ENCODE measurements around the gene PPM1G.

PPM1G gene

GRCh38 chr2:27409321-27410073, at the start of gene PPM1G:
Gene PPM1G (minus strand): TSS chr2:27409591. CDS start chr2:27409422, 169 bp downstream.
- no peak for TF ChIP-seq CTCF (IDR thresholded peaks at IDR 0.05; ENCODE audit: low read depth, low read length)
- in situ Hi-C loops (cut with HindIII; ENCODE audit: low sequenced_read_pairs): no loop called here

GRCh38 chr2:27453968-27454367, 44.6 kb upstream of the PPM1G start:
- in situ Hi-C loops (cut with HindIII; ENCODE audit: low sequenced_read_pairs): no loop called here
- no peak for TF ChIP-seq CTCF (IDR thresholded peaks at IDR 0.05; ENCODE audit: low read depth, low read length)

More at GRCh38 chr2:27409321-27410073, at the start of gene PPM1G:
- peak within 1 kb of the TSS; percentile 64 for H3K4me3 ChIP-seq (ENCODE audit: low read depth, low read length)
- peak; percentile 93 for DNase-seq (ENCODE audit: low read depth, low spot score)

GRCh38 chr2:27451095-27451494, 41.7 kb upstream of the PPM1G start:
- in situ Hi-C loops (cut with HindIII; ENCODE audit: low sequenced_read_pairs): no loop called here
- no peak for TF ChIP-seq CTCF (IDR thresholded peaks at IDR 0.05; ENCODE audit: low read depth, low read length)
- no peak for DNase-seq (ENCODE audit: low read depth, low spot score)
- no peak overlapping the region for H3K4me3 ChIP-seq (ENCODE audit: low read depth, low read length)

More at GRCh38 chr2:27453968-27454367, 44.6 kb upstream of the PPM1G start:
- H3K4me3 ChIP-seq (ENCODE audit: low read depth, low read length): no peak overlapping the region
- DNase-seq (ENCODE audit: low read depth, low spot score): no peak

DNA sequence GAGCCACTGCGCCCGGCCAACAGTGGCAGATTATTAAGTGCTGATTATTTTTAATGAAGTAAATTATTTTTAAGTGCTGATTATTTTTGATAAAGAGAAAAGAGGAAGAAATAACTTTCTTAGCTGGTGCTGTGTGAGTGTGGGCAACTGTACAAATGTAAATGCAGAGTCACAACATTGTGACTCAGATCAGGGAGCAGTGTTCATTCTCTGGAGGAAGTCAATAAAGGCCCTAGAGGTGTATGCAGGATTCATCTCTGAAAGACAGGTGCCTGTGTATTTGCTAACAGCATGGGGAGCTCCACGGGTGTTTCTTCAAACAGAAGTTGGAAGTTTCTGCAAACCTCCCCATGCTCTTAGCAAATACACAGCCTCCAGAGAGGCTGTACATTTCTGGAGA, 39.0 kb upstream of the PPM1G start:
- in situ Hi-C loops (cut with HindIII; ENCODE audit: low sequenced_read_pairs): no loop called here
- H3K4me3 ChIP-seq (ENCODE audit: low read depth, low read length): no peak overlapping the region
- TF ChIP-seq CTCF (IDR thresholded peaks at IDR 0.05; ENCODE audit: low read depth, low read length): no peak
- DNase-seq (ENCODE audit: low read depth, low spot score): no peak

DNA sequence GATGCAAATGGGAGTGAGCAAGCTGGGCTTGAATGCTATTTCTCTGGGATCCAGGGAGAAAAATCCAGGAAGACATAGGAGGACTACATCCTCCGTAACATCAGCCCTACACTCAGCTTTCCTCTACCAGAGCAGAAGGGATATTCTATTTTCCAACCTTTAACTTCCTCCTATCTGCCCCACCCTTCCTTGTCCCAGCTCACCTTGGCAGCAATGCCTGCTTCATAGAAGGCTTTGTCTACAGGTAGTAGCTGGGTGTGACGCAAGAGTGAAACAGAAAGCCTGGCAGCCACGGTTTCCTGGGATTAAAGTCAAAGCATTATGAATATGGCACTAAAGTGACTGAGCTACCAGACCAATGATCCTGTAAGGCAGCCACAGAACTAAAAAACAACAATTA, 36.7 kb upstream of the PPM1G start:
- DNase-seq (ENCODE audit: low read depth, low spot score): no peak
- in situ Hi-C loops (cut with HindIII; ENCODE audit: low sequenced_read_pairs): no loop called here
- no peak for TF ChIP-seq CTCF (IDR thresholded peaks at IDR 0.05; ENCODE audit: low read depth, low read length)
- no peak overlapping the region for H3K4me3 ChIP-seq (ENCODE audit: low read depth, low read length)

GRCh38 chr2:27445615-27446014, 36.2 kb upstream of the PPM1G start:
- DNase-seq (ENCODE audit: low read depth, low spot score): no peak
- H3K4me3 ChIP-seq (ENCODE audit: low read depth, low read length): no peak overlapping the region
- no peak for TF ChIP-seq CTCF (IDR thresholded peaks at IDR 0.05; ENCODE audit: low read depth, low read length)
- in situ Hi-C loops (cut with HindIII; ENCODE audit: low sequenced_read_pairs): no loop called here

All from astrocyte of the spinal cord (primary cell).